HG03342 (cell line): ENCODE data around the gene NOS2.
A peak's percentile ranks its signal among the peaks of the same experiment; 100 is the strongest.

ENCODE experiments used
- ATAC-seq: cut with Tn5 transposase; IDR thresholded peaks from one replicate; pipeline ENCODE4 v1.9.1; 2021; ENCODE audit warnings: mild to moderate bottlenecking, moderate library complexity; ENCODE audit not compliant: unreplicated experiment

NOS2 gene

DNA sequence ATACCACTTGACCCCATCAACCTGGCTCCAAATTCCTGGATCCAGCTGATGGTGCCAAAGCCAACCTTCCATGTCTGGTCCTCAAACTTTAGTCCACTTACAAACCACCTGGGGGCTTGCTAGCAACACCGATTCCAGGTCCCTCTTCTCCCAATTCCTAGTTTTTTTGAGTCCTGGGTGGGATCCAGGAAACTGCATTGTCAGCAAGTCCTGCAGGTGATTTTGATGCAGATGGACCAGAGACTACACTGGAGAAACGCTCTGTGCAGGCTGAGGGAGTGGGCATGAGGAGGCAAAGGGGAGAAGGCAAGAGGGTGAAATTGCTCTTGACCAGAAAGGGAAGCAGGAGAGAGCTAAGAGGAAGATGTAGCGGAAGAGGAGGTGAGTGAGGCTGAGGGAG lies 21.0 kb upstream of the NOS2 start:
- ATAC-seq = no peak

DNA sequence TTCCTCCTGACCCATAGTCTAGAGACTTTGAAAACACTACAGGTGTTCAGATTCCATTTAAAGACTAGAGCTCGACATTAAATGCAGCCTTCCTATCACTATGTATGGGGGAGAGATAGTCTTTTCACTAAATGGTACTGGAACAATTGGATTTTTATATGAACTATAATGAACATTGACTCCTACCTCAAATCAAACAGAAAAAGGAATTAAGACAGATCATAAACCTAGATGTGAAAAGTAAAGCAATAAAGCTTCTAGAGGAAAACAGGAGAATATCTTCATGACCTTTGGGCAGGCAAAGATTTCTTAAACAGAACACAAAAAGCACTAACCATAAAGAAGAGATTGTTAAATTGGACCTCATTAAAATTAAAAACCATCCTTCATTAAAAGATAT lies 18.8 kb upstream of the NOS2 start:
- ATAC-seq = no peak

DNA sequence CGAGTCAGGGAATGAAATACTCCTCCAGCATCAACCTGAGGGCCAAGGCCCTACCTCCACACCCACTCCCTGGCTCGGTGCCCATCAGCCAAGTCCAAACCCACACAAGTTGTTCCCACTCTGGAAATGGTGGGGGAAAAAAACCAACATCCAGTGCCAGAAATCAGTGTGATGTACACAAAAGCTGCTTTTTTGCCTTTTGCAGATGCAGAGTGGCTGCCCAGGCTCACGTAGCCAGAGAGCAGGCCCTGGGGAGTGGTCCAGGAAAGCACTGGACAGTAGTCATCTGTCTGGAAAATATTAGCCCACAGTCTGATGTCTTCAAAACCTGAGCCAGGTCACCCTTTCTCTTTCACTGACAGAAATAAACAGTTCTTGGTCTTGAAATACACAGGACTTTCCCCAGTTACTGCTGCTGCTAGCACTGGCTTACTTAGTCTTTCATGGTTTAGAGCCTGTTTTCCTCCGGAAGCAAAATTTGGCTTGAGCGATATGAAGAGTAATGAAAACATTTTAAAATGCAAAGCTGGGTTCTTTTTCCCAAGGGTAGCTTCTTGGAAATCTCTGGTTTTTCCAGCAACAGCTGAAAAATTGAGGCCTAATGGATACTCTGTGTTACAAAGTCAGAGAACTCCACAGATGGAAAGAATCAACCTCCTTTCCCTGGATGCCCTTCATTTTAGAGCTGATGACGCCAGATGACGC lies 18.2 kb upstream of the NOS2 start:
- no peak for ATAC-seq

DNA sequence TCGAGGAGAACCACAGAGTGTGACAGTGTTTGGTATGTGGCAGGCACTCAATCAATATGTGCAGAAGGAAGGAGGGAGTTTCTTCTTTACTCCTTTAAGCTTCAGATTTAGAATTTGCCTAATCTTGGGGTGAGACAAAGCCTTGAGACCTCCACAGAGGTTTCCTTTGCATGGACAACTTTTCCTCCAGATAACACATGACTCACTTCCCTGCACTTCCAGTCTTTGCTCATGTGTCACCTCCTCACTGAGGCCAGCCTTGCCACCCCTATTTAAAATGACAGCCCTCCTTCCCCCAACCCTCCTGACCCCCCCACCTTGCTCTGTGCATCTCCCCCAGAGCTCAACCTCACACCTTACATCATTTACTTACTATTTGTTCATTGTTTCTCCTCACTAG lies 17.4 kb upstream of the NOS2 start:
- no peak for ATAC-seq

DNA sequence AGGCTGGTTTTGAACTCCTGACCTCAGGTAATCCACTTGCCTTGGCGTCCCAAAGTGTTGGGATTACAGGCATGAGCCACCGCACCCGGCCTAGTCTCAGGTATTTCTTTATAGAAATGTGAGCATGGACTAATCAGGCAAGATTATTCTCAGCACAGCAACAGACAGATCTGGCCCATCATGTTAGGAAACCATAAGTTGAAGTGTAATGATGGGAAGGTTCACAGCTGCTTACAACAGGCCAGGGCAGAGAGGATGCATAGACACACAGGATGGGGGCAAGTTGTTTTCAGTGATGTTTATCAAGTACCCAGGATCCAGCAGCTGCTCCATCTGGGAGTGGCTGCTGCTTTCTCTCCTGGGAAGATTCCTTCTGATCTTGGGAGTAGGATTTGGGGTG lies 16.6 kb upstream of the NOS2 start:
- no peak for ATAC-seq

DNA sequence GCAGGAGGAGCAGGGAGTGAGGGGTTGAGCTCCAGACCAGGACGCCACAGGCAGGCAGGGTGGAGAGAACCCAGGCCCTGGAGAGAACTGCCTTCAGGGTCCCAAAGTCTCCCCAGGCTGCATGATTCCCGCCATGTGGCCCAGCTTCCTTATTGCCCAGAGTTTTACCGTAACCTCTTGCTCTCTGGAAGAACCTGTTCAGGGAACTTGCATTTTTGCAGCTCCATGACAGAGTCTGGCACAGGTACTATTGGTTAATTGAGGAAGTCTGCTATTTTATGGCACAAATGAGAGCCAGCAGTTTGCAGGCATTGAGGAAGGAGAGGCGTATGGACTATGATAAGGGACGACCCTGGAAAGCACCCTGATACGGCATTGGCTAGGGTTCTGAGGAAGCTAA lies 11.6 kb upstream of the NOS2 start:
- ATAC-seq = no peak

DNA sequence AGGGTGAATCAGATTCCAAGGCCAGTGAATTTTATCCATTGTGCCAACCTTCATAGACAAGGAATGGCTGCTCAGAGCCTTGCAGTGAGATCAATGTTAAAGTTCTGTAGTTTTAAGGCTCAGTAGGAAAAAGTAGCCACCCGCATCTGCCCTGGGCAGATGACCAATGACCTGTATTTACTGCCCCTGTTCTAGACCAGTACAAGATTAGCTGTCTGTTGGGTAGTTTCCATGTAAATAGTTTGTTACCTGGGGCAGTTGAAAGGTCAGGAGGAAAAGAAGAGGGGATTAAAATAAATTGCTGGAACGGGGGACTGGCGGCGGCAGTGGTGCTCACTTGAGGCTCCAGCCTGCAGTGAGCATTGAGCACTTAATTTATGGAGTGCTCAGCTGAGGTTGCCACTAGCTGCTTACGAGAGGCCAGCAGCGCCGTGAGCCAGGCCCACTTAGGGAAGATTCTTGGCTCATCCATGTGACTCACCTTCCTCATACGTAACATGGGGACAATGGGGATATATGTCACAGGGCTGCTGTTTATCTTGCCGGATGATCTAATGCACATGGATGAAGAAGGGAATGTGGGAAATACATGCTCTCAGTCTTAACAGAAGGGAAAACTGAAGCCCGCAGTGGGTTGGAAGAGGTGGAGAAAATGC lies 10.7 kb upstream of the NOS2 start:
- ATAC-seq = no peak

DNA sequence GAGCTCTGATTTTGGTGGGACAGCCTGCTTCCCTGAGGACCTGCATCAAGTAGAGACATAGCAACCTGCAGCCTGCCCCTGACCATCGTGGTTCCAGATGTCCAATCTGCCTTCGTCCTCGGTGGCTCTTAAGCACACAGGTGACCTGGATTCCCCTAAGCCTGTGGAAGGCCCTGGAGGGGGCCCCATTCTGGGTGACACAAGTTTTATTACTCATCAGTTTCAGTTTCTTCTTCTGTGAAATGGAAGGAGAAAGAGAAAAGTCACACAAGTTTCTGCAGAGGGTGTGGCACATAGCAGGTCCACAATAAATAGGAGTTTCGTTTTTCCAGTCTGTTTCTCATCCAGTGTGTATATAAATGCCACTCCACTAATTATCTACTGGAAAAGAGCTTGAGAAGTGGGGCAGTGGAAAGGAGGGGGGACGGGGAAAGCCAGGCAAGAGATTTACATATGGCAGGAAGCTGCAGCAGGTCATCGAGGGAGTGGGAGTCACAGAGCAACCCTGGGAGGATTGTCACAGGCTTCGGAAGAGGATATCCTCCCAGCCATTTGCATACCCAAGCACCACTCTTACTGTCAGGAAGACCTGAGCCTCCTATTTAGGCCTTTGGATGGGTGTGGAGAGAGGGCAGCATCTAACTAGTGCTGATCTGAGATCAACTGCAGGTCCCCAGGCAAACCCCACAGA lies 10.0 kb upstream of the NOS2 start:
- ATAC-seq = peak; percentile 40

DNA sequence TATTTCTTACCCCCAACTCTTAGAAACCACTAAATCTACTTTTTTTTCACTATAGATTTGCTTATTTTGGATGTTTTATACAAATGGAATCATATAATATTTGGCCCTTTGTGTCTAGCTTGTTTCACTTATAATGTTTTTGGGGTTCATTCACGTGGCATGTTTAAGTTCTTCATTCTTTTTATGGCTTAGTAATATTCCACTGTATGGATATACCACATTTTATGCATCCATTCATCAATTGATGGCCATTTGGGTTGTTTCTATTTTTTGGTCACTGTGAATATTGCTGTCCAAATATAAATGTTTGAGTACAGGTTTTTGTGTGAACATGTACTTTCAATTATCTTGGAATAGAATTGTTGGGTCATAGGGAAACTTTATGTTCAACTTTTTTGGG lies 9.2 kb upstream of the NOS2 start:
- no peak for ATAC-seq

DNA sequence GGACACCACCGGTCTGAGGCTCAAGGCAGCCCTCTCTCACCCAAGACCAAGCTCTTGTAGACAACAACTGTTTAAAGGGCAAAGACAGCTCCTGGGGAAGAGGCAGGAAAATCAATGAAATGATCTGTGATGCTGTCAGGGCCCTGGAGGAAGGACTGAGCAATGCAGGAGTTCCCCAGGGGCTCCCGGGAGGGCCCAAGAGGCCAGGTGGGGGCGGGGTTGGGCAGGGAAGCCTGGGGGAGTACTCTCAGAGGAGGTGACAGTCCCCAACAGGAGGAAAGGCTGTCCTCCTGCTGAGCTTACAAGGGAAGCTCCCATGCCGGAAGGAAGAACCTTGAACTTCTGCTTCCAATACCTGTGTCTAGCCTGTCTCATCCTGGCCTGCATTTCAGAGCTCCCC lies 8.3 kb upstream of the NOS2 start:
- peak; percentile 4 for ATAC-seq

DNA sequence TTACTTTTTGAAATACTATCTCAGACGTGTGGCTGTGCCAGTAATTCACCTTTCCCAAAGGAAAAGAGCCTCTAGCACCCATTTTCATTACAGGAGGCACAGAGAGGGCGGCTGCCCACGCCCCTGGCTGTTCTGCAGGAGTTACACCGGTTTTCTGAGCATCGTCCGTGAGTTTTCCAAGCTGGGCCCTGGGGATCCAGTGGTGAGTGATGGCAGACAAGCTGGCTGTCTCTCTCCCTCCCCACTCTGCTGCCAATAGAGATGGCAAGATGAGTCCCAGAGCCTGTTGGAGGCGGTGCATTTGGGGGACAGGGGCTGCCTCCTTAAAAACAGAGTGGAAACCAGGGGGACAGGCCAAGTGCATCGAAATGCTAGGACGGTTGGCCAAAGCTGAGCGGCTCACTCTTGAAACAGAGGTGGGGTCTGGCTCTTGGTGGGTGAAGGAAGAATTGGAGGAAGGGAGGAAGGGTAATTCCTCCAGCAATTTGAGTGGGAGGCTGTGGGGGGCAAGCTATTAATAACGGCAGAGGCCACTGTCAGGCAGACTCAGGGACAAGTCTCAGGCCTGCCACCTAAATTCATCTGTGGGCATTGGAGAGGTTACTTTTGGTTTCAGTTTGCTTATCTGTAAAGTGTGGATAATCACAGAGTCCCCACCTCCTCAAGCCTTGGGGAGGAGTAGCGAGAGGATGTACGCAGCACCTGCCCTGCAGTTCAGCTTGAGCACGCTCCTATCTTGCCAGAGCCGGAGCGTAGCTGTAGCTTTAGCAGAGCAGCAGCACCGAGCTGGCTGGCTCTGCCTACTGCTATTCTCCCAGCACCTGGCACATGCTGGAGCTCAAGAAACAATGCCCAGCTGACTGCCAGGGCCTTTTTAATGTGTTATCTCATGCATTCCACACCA lies 7.5 kb upstream of the NOS2 start:
- peak; percentile 67 for ATAC-seq

DNA sequence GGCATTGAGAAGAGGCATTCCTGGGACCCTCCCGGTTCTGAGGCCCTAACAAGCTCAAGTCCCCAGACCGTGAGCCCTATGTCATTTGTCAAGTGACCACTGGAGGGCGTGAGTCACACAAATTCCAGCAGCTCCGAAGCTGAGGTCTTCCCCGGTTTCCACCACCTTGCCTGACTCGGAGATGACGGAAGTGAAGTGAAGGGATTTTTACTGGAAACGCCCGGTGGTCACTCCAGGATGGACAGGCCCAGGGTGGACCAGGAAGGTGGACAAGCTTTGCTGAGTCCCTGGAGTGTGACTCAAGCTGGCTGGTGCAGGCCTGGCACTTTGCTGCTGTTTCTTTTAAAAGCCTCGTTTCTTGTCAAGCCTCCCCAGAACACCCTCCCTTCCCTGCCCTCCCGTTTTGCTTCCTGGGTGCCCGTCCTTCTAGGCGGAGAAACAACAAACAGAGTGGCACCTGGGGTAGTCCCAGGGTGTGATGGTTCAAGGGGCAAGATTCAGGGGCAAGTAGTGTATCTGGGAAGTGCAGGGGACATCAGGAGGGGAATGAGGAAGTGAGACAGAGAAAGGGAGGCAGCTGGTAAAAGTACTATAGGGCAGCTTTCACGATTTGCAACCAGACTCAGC lies 5.3 kb upstream of the NOS2 start:
- peak; percentile 43 for ATAC-seq

DNA sequence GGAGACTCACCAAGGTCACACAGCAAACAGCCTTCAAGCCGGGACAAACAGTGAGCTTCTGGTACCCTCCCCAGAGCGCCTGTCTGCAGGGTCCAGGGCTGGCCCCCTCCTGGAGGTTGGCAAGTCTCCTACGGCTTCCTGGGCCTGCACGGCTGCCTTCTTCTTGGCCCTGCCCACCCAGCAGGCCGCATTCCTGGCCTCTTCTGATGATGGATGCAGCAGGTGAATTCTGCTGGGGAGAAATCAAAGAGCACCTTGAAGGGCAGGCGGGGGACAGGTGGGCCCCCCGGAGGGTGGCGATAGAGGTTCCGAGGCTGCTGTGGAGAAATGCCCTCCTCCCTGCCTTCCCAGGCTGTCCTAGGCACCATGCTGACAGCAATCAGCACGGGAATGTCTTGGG lies 3.8 kb upstream of the NOS2 start:
- ATAC-seq = no peak

DNA sequence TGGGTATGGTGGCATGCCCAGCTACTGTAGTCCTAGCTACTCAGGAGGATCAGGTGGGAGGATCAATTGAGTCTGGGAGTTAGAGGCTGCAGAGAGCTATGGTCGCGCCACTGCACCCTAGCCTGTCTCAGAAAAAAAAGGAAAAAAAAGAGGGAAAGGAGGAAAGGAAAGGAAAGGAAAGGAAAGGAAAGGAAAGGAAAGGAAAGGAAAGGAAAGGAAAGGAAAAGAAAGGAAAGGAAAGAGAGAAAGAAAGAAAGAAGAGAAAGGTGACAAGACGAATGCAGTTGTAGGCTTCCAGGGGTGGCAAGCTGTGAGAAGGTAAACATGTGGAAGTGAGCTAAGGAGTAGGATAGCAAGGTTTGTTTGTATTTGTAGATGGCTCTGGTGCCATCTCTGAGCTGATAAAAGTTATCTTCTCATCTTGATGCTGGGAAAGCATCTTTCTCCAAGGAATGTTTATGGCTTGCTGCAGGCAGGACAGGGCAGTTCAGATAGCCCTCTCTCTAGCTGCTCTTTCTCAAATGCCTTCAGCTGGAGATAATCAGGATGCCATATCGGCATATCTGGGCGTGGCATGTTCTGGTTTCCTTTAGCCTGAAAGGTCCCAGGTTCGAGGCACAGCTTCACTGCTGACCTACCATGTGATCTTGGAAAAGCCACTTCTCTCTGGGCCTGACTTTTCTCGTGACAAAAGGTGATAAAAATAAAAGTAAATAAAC lies 2.8 kb upstream of the NOS2 start:
- ATAC-seq = no peak

DNA sequence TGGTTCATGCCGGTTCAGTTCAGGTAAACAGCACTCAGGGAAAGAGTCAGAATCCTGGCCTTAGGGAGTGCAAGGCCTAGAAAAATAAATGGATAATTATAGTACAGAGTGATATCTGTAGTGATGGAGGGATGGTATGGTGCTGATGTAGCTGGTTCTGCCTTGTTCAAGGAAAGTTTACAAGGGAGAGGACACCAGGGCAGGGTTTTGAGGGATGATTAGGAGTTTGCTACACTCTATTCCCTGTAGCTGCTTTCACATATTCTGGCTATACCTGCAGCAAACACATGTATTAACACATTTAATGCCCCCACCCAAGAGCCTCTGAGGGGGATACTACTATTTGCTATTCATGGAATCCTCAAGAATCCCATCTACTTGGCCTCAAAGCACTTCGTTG lies 1.7 kb upstream of the NOS2 start:
- ATAC-seq = no peak

DNA sequence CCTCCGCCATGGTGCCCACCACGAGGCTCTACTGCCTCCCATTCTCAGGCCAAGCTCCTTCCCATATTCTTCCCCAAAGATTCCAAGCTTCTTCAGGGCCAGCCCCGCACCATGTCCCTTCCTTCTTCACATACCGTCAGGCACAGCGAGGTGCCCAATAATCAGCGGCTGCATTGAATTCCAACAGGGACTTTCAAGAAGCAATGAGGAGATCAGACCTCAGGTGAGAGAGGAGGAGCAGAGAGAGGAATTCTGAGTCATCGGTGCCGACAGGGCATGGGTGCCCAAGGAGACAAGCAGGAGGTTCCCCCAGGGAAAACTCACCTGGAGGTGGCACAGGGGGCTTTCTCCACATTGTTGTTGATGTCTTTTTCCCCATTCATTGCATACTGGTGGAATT lies 2.0 kb downstream of the NOS2 start:
- ATAC-seq = no peak

DNA sequence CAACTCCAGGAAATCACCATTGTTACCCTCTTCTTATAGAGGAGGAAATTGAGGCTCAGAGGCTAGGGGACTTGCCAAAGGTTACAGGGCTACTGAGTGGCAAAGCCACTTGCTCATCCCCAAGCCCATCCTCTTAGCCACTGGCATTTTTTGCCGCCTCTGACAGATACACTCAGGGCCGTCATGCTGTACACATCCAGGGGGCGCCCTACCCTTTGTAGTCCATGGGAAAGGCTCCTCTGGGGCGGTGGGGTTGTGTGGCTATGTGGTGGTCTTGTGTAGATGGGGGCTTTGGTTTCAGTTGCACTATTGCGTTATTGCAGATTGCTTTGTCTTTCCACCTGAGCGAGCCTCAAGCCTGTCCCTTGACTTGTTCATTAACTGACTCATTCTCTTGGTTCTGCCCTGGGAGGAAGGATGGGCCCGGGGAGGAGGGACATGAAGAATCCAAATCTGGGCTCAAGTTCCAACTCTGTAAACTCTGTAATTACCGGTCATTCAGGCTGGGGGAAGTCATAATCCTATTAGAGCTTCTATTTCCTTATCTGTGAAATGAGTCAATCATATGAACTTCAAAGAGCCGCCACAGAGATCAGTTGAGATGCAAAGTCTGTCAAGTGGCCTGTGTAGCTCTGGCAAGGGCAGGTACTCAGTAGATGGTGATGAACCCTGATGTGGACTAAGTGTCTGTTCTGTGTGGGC lies 2.8 kb downstream of the NOS2 start:
- no peak for ATAC-seq

DNA sequence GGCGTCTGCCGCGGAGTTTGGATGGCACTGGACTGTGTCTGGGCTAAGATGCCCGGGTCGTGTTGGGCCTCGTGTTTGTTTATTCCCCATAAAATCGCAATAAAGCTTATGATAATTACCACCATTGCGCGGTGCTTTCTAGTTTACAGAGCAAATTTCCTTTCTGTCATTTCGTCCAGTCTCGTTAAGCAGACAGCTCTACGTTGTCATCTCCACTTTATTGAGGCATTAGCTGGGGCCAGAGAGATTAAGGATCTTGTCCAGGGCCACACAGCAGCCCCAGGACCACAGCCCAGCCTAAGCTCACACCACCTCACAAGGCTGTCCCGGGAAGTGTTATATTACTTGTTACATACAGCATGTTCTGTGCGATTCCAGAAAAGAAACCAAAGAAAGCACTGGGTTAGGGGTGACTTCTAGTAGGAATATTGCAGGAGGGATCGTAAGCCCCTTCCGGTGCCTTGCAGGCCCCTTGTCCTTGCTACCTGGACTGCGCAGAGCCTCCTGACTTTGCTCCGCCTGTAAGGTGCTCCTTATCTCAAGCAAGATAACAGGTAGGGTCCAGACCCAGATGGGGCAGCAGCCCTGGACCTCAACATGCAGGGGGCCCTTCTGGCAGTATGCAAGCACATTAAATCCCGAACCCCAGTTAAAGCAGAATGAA lies 6.3 kb downstream of the NOS2 start:
- no peak for ATAC-seq
